Naive B cell (primary cell): ENCODE results near the gene INPP5D. TPM values are rescaled to one million over a fixed set of nuclear protein-coding genes. Genes with fewer than 3 reads are reported as not detected.
"Not testable (repeated sequence)": the region's sequence is repeated elsewhere in the genome, so short reads cannot be mapped to it uniquely, and the experiment has no call there.

Experiments used
- ATAC-seq, 2 donors: fragments of 150-1000 bp; cut with Tn5 transposase; 2 replicates each; pipeline ENCODE4 v1.10.0; 2021; ENCODE audit warnings: low read depth in 2 of 2, mild to moderate bottlenecking in 2 of 2, moderate library complexity in 2 of 2
- DNase-seq: peaks from one replicate; pipeline ENCODE4 v3.0.0; 2022
- H3K27ac Mint-ChIP-seq, 6 donors: one replicate each; pipeline ENCODE4 v1.8.0; 2020 to 2022; ENCODE audit warnings: mild to moderate bottlenecking in 6 of 6, mixed read lengths in 6 of 6, moderate library complexity in 5 of 6, inconsistent platforms in 2 of 6
- H3K27me3 Mint-ChIP-seq, 3 donors: one replicate each; pipeline ENCODE4 v1.8.0; 2021 to 2022; ENCODE audit warnings: mixed read lengths in 3 of 3, mild to moderate bottlenecking in 1 of 3
- H3K36me3 Mint-ChIP-seq, 2 donors: one replicate each; pipeline ENCODE4 v1.8.0; 2020 to 2022; ENCODE audit warnings: mixed read lengths in 2 of 2, inconsistent platforms in 1 of 2, mild to moderate bottlenecking in 1 of 2
- H3K4me1 Mint-ChIP-seq, 3 donors: one replicate each; pipeline ENCODE4 v1.8.0; 2020 to 2022; ENCODE audit warnings: mixed read lengths in 3 of 3, inconsistent platforms in 1 of 3, mild to moderate bottlenecking in 1 of 3, moderate library complexity in 1 of 3
- H3K4me3 Mint-ChIP-seq, 8 donors: one replicate each; pipeline ENCODE4 v1.8.0; 2020 to 2022; ENCODE audit warnings: mild to moderate bottlenecking in 8 of 8, mixed read lengths in 8 of 8, moderate library complexity in 8 of 8, inconsistent platforms in 2 of 8
- H3K9me3 Mint-ChIP-seq, 7 donors: one replicate each; pipeline ENCODE4 v1.8.0; 2020 to 2022; ENCODE audit warnings: mixed read lengths in 7 of 7, mild to moderate bottlenecking in 5 of 7, inconsistent platforms in 2 of 7, moderate library complexity in 1 of 7
- polyA plus RNA-seq, 6 donors: library from polyadenylated mRNA; unstranded; fragments of 300-500 nt; fragmentation: Illumina TruSeq; gene quantifications; one replicate each; pipeline ENCODE4 v1.2.3, GENCODE V29; 2021; ENCODE audit warnings: low read depth in 6 of 6

Gene INPP5D
- polyA plus RNA-seq, 6 donors from 2014 or later = 56.8 to 230 (median 102) TPM

GRCh38 chr2:233115741-233116140, 55.6 kb downstream of the INPP5D start:
- H3K27ac Mint-ChIP-seq = peak overlapping the region in 3 of 6 donors; percentile 83 to 88 (median 86)
- H3K27me3 Mint-ChIP-seq = no peaks in the 10 kb centered on the region
- peaks cover 54 to 87% (median 58%) of the 10 kb centered on the region in 3 donors for H3K4me1 Mint-ChIP-seq
- H3K4me3 Mint-ChIP-seq = peak overlapping the region in 2 of 8 donors; percentile 15 to 23
- ATAC-seq (no peak), DNase-seq (no peak)
- no peaks in the 10 kb centered on the region for H3K9me3 Mint-ChIP-seq
- peaks cover 0 to 16% of the 10 kb centered on the region in 2 donors for H3K36me3 Mint-ChIP-seq

DNA sequence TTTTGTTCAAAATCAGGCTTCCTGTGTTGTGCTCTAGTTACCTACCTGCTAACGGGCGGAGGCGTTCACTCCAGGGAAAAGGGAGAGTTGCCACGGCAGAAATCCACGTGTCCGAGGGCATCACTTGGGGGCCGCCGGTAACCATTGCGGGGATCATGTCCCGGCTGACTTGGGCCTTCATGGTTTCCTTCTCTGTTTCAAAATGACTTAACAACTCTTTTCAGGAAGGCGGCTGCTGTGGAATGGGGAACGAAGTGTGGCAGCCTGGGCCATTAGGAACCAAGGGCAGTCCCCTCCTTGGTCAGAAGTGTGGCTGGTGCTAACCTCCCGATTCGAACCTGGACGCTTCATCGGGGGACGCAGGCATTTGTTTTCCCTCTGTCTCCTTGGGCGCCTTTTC, 56.8 kb downstream of the INPP5D start:
- no peaks in the 10 kb centered on the region for H3K9me3 Mint-ChIP-seq
- peak overlapping the region in 1 of 8 donors; percentile 9 for H3K4me3 Mint-ChIP-seq
- H3K36me3 Mint-ChIP-seq = peaks cover under 1 to 19% of the 10 kb centered on the region in 2 donors
- H3K27me3 Mint-ChIP-seq = no peaks in the 10 kb centered on the region
- H3K4me1 Mint-ChIP-seq = peaks cover 54 to 86% (median 55%) of the 10 kb centered on the region in 3 donors
- ATAC-seq (no peak), DNase-seq (no peak)
- H3K27ac Mint-ChIP-seq = peak overlapping the region in 4 of 6 donors; percentile 41 to 85 (median 76)

DNA sequence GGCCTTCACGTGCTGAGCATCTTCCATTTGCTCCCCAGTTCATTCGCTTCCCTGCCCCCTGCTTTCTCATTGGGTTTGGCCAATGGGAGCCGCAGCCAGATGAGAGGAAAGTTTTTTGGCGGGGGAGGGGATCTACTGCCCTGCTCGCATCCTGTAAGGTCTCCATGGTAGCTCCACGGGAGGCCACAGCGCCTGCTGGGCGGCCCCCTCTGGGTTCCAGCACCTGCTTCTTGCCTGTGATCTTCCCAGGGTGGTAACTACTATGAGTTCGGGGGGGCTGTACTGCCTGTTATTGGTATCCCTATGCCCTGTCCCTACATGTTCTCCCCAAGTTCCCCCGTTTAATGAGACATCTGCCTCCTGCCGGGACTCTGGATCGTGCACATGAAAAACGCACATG, 57.2 kb downstream of the INPP5D start:
- Mint-ChIP-seq H3K27ac (peak overlapping the region in 4 of 6 donors; percentile 15 to 82 (median 55)), H3K9me3 (no peaks in the 10 kb centered on the region), H3K27me3 (no peaks in the 10 kb centered on the region), H3K4me3 (peak overlapping the region in 3 of 8 donors; percentile 3 to 61 (median 35)), H3K36me3 (peaks cover 5 to 23% of the 10 kb centered on the region in 2 donors), H3K4me1 (peaks cover 57 to 89% (median 58%) of the 10 kb centered on the region in 3 donors)
- no peak for DNase-seq
- ATAC-seq = no peak

- Mint-ChIP-seq H3K9me3 (peaks cover 0 to 3% (median 0%) of the 10 kb centered on the region in 7 donors), H3K4me3 (peak overlapping the region in 5 of 8 donors; percentile 28 to 72 (median 36)), H3K27me3 (no peaks in the 10 kb centered on the region), H3K27ac (peak overlapping the region; percentile 27 to 94 (median 87)), H3K36me3 (peaks cover 10 to 29% of the 10 kb centered on the region in 2 donors), H3K4me1 (peaks cover 57 to 88% (median 61%) of the 10 kb centered on the region in 3 donors)
- ATAC-seq = peak in 1 of 2 donors; percentile 41
- no peak for DNase-seq
These were observed 57.9 kb downstream of the INPP5D start for GRCh38 chr2:233117811-233118647.

DNA sequence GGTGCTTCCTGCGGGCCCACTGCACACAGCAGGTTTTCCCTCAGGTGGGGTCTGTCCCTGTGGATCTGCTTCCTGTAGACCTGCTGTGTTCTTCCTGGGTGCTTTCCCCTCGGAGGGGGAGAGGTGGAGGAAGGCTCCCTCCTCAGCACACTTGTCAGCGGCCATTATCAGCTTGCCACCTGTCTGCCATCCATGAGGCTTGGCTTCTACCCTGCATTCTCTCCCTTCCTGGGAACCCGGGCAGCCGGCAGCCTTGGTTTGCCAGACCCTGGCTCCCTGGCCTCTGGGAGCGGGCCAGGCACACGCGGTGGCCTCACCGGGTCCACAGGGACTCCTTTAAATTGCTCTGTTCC, 58.5 kb downstream of the INPP5D start:
- Mint-ChIP-seq H3K4me1 (peaks cover 53 to 86% (median 58%) of the 10 kb centered on the region in 3 donors), H3K27me3 (no peaks in the 10 kb centered on the region), H3K27ac (peak overlapping the region in 5 of 6 donors; percentile 84 to 94 (median 87)), H3K9me3 (peaks cover 0 to 4% (median 0%) of the 10 kb centered on the region in 7 donors), H3K4me3 (peak overlapping the region in 2 of 8 donors; percentile 28 to 72), H3K36me3 (peaks cover 14 to 35% of the 10 kb centered on the region in 2 donors)
- ATAC-seq (no peak), DNase-seq (no peak)

- Mint-ChIP-seq H3K36me3 (peaks cover 16 to 37% of the 10 kb centered on the region in 2 donors), H3K27ac (peak overlapping the region in 5 of 6 donors; percentile 58 to 89 (median 84)), H3K4me3 (peak overlapping the region in 1 of 8 donors; percentile 28), H3K9me3 (peaks cover 0 to 4% (median 0%) of the 10 kb centered on the region in 7 donors), H3K27me3 (no peaks in the 10 kb centered on the region), H3K4me1 (peaks cover 52 to 86% (median 56%) of the 10 kb centered on the region in 3 donors)
- ATAC-seq (no peak), DNase-seq (no peak)
These were observed 59.0 kb downstream of the INPP5D start for GRCh38 chr2:233119123-233119522.

- H3K27me3 Mint-ChIP-seq = no peaks in the 10 kb centered on the region
- peaks cover 57 to 87% (median 59%) of the 10 kb centered on the region in 3 donors for H3K4me1 Mint-ChIP-seq
- DNase-seq (no peak), ATAC-seq (no peak)
- peak overlapping the region in 1 of 8 donors; percentile 1 for H3K4me3 Mint-ChIP-seq
- H3K27ac Mint-ChIP-seq = peak overlapping the region in 5 of 6 donors; percentile 47 to 90 (median 50)
- H3K9me3 Mint-ChIP-seq = peaks cover 0 to 4% (median 0%) of the 10 kb centered on the region in 7 donors
- peaks cover 16 to 37% of the 10 kb centered on the region in 2 donors for H3K36me3 Mint-ChIP-seq
These were observed 59.7 kb downstream of the INPP5D start for GRCh38 chr2:233119806-233120205.

DNA sequence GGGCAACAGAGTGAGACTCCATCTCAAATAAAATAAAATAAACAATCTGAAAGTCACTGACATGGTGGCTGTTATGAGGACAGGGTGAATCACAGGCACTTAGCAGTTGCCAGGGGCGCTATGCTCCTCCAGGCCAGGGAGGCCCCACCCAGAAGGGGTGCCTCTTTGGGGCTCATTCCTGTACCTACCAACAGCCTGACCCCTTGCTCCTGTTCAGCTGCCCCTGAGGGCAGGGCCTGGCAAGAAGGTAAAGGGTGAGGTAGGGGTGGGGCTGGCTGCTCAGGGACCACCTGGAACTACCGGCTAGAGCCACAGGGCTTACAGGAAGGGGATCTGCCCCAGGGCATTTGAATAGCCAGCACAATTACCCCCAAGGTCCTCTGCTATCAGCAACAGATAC, 60.3 kb downstream of the INPP5D start:
- Mint-ChIP-seq H3K27ac (peak overlapping the region in 2 of 6 donors; percentile 53 to 78), H3K4me1 (peaks cover 56 to 87% (median 66%) of the 10 kb centered on the region in 3 donors), H3K36me3 (peaks cover 16 to 37% of the 10 kb centered on the region in 2 donors), H3K9me3 (peaks cover 0 to 4% (median 0%) of the 10 kb centered on the region in 7 donors), H3K27me3 (no peaks in the 10 kb centered on the region), H3K4me3 (no peak overlapping the region)
- DNase-seq (no peak), ATAC-seq (no peak)

DNA sequence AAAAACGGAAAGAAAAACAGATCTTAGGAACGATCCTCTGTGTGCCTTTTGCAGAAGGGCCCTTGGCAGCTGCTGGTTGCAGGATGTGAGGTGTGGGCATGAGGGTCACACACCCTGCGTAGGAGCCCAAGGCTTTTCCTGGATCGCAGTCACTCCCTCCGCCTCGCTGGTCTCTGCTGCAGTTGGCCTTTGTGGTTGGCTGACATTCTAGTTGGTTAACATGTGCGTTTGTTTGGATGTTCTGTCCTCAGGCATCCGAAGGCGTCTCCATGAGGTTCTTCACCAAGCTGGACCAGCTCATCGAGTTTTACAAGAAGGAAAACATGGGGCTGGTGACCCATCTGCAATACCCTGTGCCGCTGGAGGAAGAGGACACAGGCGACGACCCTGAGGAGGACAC, 61.7 kb downstream of the INPP5D start:
- Mint-ChIP-seq H3K4me1 (peaks cover 52 to 83% (median 65%) of the 10 kb centered on the region in 3 donors), H3K27ac (peak overlapping the region in 5 of 6 donors; percentile 90 to 100 (median 95)), H3K36me3 (peaks cover 16 to 37% of the 10 kb centered on the region in 2 donors), H3K4me3 (peak overlapping the region in 2 of 8 donors; percentile 22 to 37), H3K9me3 (peaks cover 0 to 4% (median 0%) of the 10 kb centered on the region in 7 donors), H3K27me3 (no peaks in the 10 kb centered on the region)
- no peak for ATAC-seq
- no peak for DNase-seq

- DNase-seq (no peak), ATAC-seq (no peak)
- peaks cover 0 to 4% (median 0%) of the 10 kb centered on the region in 7 donors for H3K9me3 Mint-ChIP-seq
- peaks cover 16 to 43% of the 10 kb centered on the region in 2 donors for H3K36me3 Mint-ChIP-seq
- H3K4me1 Mint-ChIP-seq = peaks cover 51 to 76% (median 58%) of the 10 kb centered on the region in 3 donors
- no peaks in the 10 kb centered on the region for H3K27me3 Mint-ChIP-seq
- peak overlapping the region; percentile 44 to 100 (median 94) for H3K27ac Mint-ChIP-seq
- peak overlapping the region in 3 of 8 donors; percentile 6 to 59 (median 51) for H3K4me3 Mint-ChIP-seq
These were observed 62.4 kb downstream of the INPP5D start for GRCh38 chr2:233122541-233122940.

DNA sequence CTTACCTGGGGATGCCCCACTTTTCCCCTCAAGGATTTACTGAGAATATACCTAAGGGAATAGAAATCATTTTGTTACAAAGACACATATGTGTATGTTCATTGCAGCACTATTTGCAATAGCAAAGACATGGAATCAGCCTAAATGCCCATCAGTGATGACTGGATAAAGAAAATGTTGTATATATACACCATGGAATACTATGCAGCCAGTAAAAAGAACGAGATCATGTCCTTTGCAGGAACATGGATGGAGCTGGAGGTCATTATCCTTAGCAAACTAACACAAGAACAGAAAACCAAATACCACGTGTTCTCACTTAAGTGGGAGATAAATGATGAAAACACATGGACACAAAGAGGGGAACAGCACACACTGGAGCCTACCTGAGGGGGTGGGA, 63.4 kb downstream of the INPP5D start:
- not testable (repeated sequence) for ATAC-seq, H3K9me3 Mint-ChIP-seq, DNase-seq, H3K27me3 Mint-ChIP-seq
- Mint-ChIP-seq H3K27ac (peak overlapping the region; percentile 44 to 100 (median 96)), H3K4me3 (peak overlapping the region in 3 of 8 donors; percentile 32 to 74 (median 40)), H3K4me1 (peaks cover 41 to 65% (median 48%) of the 10 kb centered on the region in 3 donors), H3K36me3 (peaks cover 16 to 36% of the 10 kb centered on the region in 2 donors)

DNA sequence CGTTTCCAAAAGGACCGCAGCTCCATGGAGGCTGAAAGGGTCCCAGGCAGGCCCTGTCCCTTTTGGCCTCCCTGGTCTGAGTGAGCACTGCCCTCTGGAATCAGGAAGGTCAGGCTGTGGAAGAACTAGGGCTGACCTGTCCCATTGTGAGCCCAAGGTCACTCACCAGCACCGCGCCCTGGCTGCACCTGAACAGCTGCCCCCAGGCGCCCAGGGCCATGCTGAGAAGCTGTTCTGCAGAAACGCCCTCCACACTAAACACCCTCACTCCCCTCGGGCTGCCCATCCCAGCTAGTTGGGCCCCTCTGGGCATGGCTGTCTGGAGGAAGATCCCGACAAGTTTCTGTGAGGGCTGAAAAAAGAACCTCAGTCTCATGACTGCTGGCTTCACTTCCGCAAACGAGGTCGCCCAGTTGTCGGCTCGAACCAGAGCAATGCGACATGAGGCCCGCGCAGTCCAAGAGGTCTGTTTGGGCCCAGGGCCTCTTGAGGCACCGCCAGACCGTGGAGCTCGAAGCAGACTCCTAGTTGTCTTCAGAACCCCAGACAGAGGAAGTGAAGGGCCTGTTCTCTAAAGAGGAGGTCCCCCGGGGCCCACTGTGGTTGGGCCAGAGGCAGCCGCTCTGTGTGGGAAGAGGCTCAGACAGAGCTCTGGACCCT, 64.4 kb downstream of the INPP5D start:
- Mint-ChIP-seq H3K36me3 (peaks cover 16 to 27% of the 10 kb centered on the region in 2 donors), H3K9me3 (peaks cover 0 to 4% (median 0%) of the 10 kb centered on the region in 7 donors), H3K27me3 (no peaks in the 10 kb centered on the region), H3K4me3 (peak overlapping the region; percentile 2 to 87 (median 76)), H3K27ac (peak overlapping the region; percentile 95 to 100 (median 98)), H3K4me1 (peaks cover 31 to 60% (median 38%) of the 10 kb centered on the region in 3 donors)
- ATAC-seq (peak; percentile 96), DNase-seq (peak; percentile 87)
